Epithelial cell of proximal tubule (primary cell): Measurements from ENCODE around the gene BRIP1. TPM values are rescaled to one million over a fixed set of nuclear protein-coding genes. Genes with fewer than 3 reads are reported as not detected.

Experiments used
- DNase-seq: peaks from one replicate; pipeline ENCODE4 v3.0.0-alpha.2; 2011; ENCODE audit warnings: low read depth
- H3K4me3 ChIP-seq: 2 replicates; pipeline ENCODE4 v1.5.1; 2011; ENCODE audit warnings: low read depth, mild to moderate bottlenecking, low read length
- CTCF ChIP-seq: conservative IDR thresholded peaks from 2 replicates; pipeline ENCODE4 v1.5.1; 2012; ENCODE audit warnings: low read depth, mild to moderate bottlenecking, low read length
- total RNA-seq: library from RNA; depleted of rRNA; stranded (reverse); fragments of >200 nt; gene quantifications from 2 replicates; pipeline ENCODE4 v1.2.3, GENCODE V29; 2015

The BRIP1 gene
- total RNA-seq, 1 donor from 2014 or later, result 12.6 TPM

- TF ChIP-seq CTCF, result no peak
- no peak for DNase-seq
- H3K4me3 ChIP-seq, result no peak overlapping the region
Observed at GRCh38 chr17:61709567-61709966, 153.8 kb downstream of the BRIP1 start.

GRCh38 chr17:61704935-61705449 is 158.3 kb downstream of the BRIP1 start:
- no peak for TF ChIP-seq CTCF
- DNase-seq, result no peak
- no peak overlapping the region for H3K4me3 ChIP-seq

GRCh38 chr17:61702450-61702849 is 160.9 kb downstream of the BRIP1 start:
- no peak overlapping the region for H3K4me3 ChIP-seq
- TF ChIP-seq CTCF, result no peak
- DNase-seq, result no peak

GRCh38 chr17:61701978-61702377 is 161.3 kb downstream of the BRIP1 start:
- no peak overlapping the region for H3K4me3 ChIP-seq
- TF ChIP-seq CTCF, result no peak
- no peak for DNase-seq

- H3K4me3 ChIP-seq, result no peak overlapping the region
- no peak for TF ChIP-seq CTCF
- DNase-seq, result no peak
Observed at GRCh38 chr17:61701334-61701733, 162.0 kb downstream of the BRIP1 start.

GRCh38 chr17:61700252-61700651 is 163.1 kb downstream of the BRIP1 start:
- no peak for TF ChIP-seq CTCF
- H3K4me3 ChIP-seq, result no peak overlapping the region
- no peak for DNase-seq

GRCh38 chr17:61699694-61700093 is 163.6 kb downstream of the BRIP1 start:
- DNase-seq, result no peak
- no peak for TF ChIP-seq CTCF
- H3K4me3 ChIP-seq, result no peak overlapping the region
